IPS-20b (cell line): Measurements from ENCODE around the gene APH1B.

Source experiments
- H3K27ac ChIP-seq: one replicate; pipeline ENCODE4 v1.5.1; 2013; ENCODE audit warnings: low read length
- H3K27me3 ChIP-seq: 2 replicates; pipeline ENCODE4 v1.6.1; 2013; ENCODE audit warnings: mild to moderate bottlenecking, low read length, inconsistent platforms; ENCODE audit not compliant: insufficient read depth
- H3K36me3 ChIP-seq: 2 replicates; pipeline ENCODE4 v1.6.1; 2013; ENCODE audit warnings: low read depth, mild to moderate bottlenecking, inconsistent platforms, low read length, moderate library complexity; ENCODE audit not compliant: insufficient read depth
- H3K4me1 ChIP-seq: 2 replicates; pipeline ENCODE4 v1.6.1; 2013; ENCODE audit warnings: mild to moderate bottlenecking, control low read depth, inconsistent platforms, low read length, moderate library complexity; ENCODE audit not compliant: insufficient read depth
- H3K4me3 ChIP-seq: 2 replicates; pipeline ENCODE4 v1.5.1; 2013; ENCODE audit warnings: mild to moderate bottlenecking, low read length, inconsistent platforms
- H3K9ac ChIP-seq: 2 replicates; pipeline ENCODE4 v1.6.1; 2013; ENCODE audit warnings: low read depth, mild to moderate bottlenecking, inconsistent platforms, low read length, moderate library complexity
- H3K9me3 ChIP-seq: 2 replicates; pipeline ENCODE4 v1.6.1; 2013; ENCODE audit warnings: mild to moderate bottlenecking, low read depth, low read length, inconsistent platforms; ENCODE audit not compliant: insufficient read depth

Gene APH1B

DNA sequence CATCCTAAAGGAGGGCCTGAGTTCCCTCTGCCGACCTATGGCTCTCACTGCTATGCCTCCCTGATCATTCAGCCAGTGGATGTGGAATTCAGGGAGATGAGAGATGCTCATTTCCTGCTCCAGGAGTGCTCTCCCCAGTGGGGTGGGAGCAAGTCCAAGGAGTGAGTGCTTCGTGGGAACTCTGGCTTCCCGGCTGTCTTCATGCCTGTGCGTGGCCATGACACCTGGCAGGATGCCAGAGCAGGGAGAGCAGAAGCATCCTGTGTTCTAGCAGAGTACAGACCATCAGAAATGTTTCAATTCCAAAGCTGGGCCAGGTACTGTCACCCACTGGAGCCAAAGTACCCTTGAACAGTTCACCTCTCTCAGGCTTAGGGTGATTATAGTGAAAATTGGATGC lies 45.1 kb downstream of the APH1B start:
- peaks cover 3% of the 10 kb centered on the region; the same call in 1 of the 2 replicates for H3K4me1 ChIP-seq
- no peaks in the 10 kb centered on the region for H3K27me3 ChIP-seq
- H3K9me3 ChIP-seq: no peaks in the 10 kb centered on the region
- H3K36me3 ChIP-seq: no peaks in the 10 kb centered on the region
- no peak overlapping the region for H3K27ac ChIP-seq
- no peak overlapping the region for H3K9ac ChIP-seq
- no peak overlapping the region for H3K4me3 ChIP-seq

DNA sequence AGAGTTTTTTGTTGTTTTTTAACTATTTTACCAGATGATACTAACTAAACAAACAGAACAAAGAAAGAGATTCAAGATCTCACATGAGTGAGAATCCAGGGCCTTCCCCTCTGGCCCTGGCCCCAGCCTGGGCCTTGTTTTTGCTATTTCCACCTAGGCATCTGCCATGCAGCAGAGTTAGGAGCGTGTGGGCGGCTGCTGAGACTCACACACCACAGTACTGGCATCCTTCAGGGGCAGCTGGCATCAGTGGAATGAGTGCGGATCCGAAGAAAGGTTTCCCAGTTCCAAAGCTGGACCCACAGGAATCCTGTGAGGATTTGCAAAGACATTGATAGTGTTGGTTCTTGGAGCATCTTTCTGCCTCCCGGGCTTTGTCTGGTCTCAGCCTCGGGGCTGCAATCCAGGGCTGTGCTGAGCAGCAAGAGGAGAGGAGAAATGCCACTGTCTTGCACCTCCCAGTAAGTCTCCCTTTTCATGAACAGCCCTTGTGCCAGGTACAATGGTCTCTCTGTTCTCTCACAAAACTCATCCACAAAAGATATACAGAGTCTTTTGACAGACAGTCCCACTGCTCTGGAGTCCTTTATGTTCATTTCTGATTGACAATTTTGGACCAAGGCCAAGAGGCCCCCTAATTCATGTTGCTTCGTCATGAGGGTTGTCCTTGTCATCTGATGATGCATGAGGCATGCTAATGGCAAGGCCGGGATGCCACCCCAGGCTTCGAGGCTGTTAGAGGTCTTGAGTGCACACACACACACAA lies 46.6 kb downstream of the APH1B start:
- Histone ChIP-seq H3K4me3 (no peak overlapping the region), H3K27me3 (no peaks in the 10 kb centered on the region), H3K36me3 (no peaks in the 10 kb centered on the region), H3K9me3 (no peaks in the 10 kb centered on the region), H3K27ac (no peak overlapping the region), H3K9ac (no peak overlapping the region), H3K4me1 (peaks cover 3% of the 10 kb centered on the region; the same call in 1 of the 2 replicates)

DNA sequence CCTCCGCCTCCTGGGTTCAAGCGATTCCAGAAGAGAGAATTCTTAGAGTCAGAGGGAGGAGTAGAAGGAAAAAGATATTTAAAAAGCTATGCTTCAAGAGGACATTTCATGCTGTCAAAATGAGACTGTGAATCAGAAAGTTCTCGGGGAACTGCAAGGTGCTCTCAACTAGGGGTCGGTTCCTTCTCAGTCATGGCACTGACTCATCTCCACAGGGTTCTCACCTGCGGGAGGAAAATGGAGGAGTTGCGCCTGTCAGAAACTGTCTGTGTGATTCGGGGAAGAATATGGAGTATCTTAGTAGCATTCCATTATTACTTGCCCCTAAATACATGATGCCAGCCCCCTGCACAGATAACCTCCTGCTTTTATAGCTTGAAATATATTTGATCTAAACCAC lies 47.4 kb downstream of the APH1B start:
- Histone ChIP-seq H3K36me3 (no peaks in the 10 kb centered on the region), H3K9me3 (no peaks in the 10 kb centered on the region), H3K27ac (no peak overlapping the region), H3K9ac (no peak overlapping the region), H3K27me3 (no peaks in the 10 kb centered on the region), H3K4me1 (peaks cover 3% of the 10 kb centered on the region; the same call in 1 of the 2 replicates), H3K4me3 (no peak overlapping the region)

DNA sequence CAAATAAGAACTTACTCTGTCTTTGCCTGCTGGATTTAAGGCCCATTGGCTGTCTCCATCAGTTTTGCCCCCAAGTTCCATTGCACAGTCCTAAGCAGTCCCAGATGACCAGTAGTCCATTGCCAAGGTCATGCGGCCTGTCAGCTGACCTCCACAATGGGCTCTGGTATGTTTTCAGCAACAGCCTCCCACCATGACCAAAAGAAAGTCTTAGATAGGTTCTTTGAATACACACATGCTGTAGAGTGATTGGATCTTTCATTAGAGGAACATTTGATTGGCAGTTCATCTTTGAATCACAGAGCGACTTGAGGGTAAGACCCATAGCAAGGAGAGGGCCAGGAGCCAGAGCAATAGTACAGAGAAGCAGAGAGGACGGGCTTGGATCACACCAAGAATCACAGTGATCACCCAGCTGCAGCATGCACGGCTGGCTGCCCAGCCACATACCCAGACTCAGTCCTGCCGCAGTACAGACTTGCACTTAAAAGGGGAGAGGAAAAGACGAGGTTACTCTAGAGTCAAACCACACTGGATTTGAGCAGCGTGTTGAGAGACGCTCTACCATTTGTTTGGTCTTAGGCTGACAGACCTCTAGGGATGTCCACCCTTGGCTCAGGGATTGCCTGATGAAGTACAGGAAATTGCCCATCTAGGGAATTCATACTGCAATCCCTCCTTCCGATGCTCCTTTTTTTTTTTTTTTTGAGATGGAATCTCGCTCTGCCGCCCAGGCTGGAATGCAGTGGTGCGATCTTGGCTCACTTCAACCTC lies 50.4 kb downstream of the APH1B start:
- Histone ChIP-seq H3K27me3 (no peaks in the 10 kb centered on the region), H3K4me1 (peaks cover 3% of the 10 kb centered on the region; the same call in 1 of the 2 replicates), H3K36me3 (no peaks in the 10 kb centered on the region), H3K9me3 (no peaks in the 10 kb centered on the region), H3K9ac (no peak overlapping the region), H3K4me3 (no peak overlapping the region), H3K27ac (no peak overlapping the region)

DNA sequence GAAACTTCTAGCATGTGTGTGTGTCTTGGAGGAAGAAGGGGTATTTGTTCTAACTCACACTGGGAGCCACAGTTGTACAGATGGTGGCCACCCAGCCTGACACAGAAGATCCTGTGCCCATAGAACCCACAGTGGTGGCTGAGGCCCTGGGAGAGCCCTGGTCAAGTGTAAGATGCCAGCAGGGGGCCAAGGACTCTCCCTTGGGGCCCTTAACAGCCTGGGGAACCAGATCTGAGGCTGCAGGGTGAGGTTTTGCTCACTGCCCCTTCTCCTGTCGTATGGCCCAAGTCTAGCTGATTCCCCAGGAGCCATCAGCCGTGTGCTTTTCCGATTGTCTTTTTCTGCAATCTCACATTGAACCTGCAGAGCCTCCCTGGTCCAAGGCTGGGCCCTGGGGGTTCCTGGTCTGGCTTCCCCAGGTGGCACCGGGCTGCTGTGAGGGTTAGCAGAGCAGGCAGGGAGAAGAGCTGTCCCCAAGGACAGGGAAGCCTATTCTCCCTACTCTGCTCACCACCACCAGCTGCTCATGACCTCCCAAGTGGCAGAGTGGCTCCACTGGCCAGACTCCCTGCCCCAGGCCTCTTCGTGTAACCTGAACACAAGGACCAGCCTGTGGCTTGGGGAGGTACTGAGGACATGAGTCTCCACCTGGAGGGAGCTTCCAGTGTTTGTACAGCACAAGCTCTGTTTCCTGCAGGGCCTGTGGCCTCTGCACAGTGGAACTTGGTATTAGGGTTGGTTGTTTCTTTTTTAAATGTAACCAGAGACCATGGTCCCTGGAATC lies 52.4 kb downstream of the APH1B start:
- Histone ChIP-seq H3K9me3 (no peaks in the 10 kb centered on the region), H3K4me3 (no peak overlapping the region), H3K9ac (no peak overlapping the region), H3K27ac (no peak overlapping the region), H3K36me3 (no peaks in the 10 kb centered on the region), H3K27me3 (no peaks in the 10 kb centered on the region), H3K4me1 (no peaks in the 10 kb centered on the region)

DNA sequence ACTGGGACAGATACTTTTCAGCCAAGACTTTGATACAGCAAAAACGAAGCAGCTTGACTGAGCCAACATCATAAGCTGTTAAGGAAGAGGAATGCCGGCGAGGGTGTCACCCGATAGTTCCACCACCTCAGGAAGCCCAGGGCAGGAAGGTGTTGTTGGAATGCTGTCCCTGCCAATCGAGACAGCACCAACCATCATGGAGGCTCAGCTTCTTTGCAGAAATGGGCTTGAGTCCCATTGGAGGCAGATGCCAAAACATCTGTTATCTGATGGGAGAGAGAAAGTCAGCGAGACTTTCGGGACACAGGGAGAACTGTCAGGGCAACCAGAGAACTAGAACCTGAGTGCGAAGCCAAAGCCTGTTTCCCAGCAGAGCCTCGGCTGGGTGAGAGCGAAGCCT lies 53.5 kb downstream of the APH1B start:
- H3K9ac ChIP-seq: no peak overlapping the region
- no peak overlapping the region for H3K27ac ChIP-seq
- no peaks in the 10 kb centered on the region for H3K36me3 ChIP-seq
- H3K27me3 ChIP-seq: no peaks in the 10 kb centered on the region
- H3K4me1 ChIP-seq: no peaks in the 10 kb centered on the region
- H3K4me3 ChIP-seq: no peak overlapping the region
- no peaks in the 10 kb centered on the region for H3K9me3 ChIP-seq

DNA sequence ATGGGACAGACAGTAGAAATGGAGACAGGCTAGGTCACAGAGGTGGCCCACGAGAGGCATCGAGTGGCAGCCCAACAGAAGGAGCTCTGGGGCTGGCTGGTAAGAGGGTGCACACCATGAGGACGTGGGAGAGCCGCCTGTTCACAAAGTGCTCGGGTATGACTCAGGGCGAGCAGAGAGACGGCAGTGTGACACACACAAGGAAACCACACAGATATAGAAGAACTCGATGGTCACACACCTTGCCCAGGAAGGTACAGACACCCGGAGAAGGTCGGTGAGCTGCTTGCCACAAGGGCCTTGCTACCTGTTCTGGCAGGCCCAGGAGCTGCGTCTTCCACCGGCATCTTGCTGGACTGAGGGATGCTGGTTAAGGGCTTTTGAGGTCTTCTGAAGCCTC lies 54.1 kb downstream of the APH1B start:
- no peaks in the 10 kb centered on the region for H3K9me3 ChIP-seq
- H3K4me3 ChIP-seq: no peak overlapping the region
- no peaks in the 10 kb centered on the region for H3K27me3 ChIP-seq
- no peak overlapping the region for H3K9ac ChIP-seq
- H3K27ac ChIP-seq: no peak overlapping the region
- no peaks in the 10 kb centered on the region for H3K36me3 ChIP-seq
- no peaks in the 10 kb centered on the region for H3K4me1 ChIP-seq

DNA sequence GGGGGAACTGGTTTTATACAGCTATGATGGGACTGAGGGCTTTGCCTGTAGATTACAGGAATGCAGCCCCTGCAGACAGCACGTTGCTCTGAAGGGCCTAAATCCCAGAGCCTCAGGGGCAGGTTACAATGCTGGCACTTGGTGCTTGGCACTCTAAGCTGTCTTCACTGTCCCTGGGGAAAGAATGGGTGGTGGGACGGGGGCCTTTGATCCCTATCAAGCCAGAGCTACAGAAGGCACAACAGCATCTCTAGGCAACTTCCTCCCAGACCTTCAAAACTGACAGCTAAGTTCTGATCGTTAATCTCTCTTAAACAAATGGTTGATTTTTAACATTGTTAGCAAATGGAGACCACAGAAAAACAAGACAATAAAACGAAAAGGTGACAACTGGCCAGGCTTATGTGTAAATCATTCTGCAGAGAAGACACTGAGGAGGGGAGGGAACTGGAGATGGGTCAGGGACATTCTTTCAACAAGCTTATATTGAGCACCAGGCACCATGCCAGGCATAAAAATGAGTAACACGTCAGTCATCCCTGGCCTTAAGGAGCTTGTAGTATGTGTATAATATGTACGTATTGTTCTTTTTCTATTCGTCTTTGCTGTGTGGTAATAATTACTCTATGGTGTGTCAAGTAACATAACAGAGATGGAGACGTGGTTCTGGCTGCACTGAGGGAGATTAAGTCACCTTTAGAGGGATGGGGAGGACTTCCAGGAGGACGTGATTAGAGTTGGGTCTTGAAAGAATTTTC lies 55.1 kb downstream of the APH1B start:
- H3K36me3 ChIP-seq: no peaks in the 10 kb centered on the region
- H3K4me3 ChIP-seq: no peak overlapping the region
- no peak overlapping the region for H3K27ac ChIP-seq
- H3K9ac ChIP-seq: no peak overlapping the region
- H3K27me3 ChIP-seq: no peaks in the 10 kb centered on the region
- no peaks in the 10 kb centered on the region for H3K9me3 ChIP-seq
- no peaks in the 10 kb centered on the region for H3K4me1 ChIP-seq

DNA sequence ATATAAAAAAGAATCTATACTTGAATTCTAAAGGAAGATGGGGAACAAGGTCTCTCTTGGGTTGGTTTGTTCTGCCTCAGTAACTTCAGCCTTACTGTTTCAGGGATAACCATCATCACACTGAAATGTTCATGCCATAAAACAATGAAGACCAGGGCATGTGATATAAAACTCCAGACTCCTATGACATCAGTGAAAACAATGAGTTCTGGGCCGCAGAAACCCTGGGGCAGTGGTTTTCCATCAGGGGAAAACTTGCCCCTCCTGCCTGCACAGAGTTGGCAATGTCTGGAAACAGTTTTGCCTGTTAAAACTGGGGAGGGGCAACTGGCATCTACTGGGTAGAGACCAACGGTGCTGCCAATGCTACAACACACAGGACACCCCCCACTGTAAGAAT lies 57.4 kb downstream of the APH1B start:
- Histone ChIP-seq H3K4me1 (peaks cover 6% of the 10 kb centered on the region; the same call in 1 of the 2 replicates), H3K4me3 (no peak overlapping the region), H3K9ac (no peak overlapping the region), H3K27ac (no peak overlapping the region), H3K36me3 (no peaks in the 10 kb centered on the region), H3K27me3 (no peaks in the 10 kb centered on the region), H3K9me3 (no peaks in the 10 kb centered on the region)

DNA sequence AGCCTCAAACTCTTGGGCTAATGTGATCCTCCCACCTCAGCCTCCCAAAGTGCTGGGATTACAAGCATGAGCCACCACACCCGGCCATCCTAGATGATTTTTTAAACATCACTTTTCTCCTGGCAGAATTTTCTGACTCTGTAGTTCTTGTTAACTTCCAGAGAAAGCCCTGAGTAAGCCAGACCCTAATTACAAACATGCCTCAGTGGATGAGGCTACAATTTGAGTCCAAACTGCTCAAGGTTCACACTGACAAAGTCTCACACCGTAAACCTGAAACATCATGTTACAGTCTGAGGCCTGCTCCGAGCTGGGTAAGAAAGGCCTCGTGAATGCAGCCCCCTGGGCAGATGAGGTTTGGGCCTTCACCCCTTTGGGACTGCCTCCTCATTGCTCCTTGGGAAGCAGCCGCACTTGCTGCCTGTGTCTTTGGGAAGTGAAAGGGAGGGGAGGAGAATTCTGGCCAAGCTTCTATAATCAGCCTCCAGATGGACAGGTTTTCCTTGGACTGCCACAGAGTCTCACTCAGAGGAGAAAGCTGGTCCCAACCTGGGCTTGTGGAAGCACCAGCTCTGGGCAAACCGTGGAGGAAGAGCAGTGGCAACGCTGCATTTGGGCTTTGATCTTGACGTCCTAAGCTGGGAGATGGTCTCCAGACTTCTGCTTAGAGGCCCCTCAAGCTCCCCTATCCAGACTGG lies 58.3 kb downstream of the APH1B start:
- Histone ChIP-seq H3K9ac (no peak overlapping the region), H3K36me3 (no peaks in the 10 kb centered on the region), H3K4me1 (peaks cover 15% of the 10 kb centered on the region), H3K4me3 (no peak overlapping the region), H3K9me3 (no peaks in the 10 kb centered on the region), H3K27ac (no peak overlapping the region), H3K27me3 (no peaks in the 10 kb centered on the region; the same call in 1 of the 2 replicates)

DNA sequence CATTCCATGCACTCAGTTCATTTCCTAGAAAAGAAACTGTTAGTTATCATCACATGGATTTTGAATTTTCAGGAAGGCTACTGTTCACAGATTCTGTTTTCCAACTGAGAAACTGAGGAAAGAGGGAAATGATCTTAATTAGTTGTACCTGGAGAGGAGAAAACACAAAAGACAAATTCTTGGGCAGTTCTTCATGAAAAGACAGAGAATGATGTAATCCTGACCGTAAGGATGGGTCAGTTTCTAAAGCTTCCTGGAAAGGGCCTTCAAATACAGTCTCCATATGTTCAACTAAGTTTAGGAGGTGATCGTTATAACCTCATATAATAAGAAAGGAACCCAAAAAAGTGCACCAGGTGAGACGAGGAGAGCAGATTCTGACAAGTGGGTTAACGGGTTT lies 59.6 kb downstream of the APH1B start:
- Histone ChIP-seq H3K9me3 (no peaks in the 10 kb centered on the region), H3K9ac (no peak overlapping the region), H3K4me3 (no peak overlapping the region), H3K27me3 (no peaks in the 10 kb centered on the region; the same call in 1 of the 2 replicates), H3K36me3 (no peaks in the 10 kb centered on the region), H3K27ac (no peak overlapping the region), H3K4me1 (peaks cover 25% of the 10 kb centered on the region)
